Hematopoietic multipotent progenitor cell (in vitro differentiated cells): ENCODE measurements around the gene KLHL12. TPM values are rescaled to one million over a fixed set of nuclear protein-coding genes. Genes with fewer than 3 reads are reported as not detected.

Experiments used
- DNase-seq, 3 donors: peaks; one replicate each; pipeline ENCODE4 v3.0.0-alpha.2; 2011 to 2015; ENCODE audit warnings: low read depth in 2 of 3, low spot score in 2 of 3
- total RNA-seq: library from RNA; depleted of rRNA; stranded (reverse); fragments of >200 nt; gene quantifications from one replicate; pipeline ENCODE4 v1.2.3, GENCODE V29; 2012

Gene KLHL12
- total RNA-seq, 1 donor = 22.4 TPM

DNA sequence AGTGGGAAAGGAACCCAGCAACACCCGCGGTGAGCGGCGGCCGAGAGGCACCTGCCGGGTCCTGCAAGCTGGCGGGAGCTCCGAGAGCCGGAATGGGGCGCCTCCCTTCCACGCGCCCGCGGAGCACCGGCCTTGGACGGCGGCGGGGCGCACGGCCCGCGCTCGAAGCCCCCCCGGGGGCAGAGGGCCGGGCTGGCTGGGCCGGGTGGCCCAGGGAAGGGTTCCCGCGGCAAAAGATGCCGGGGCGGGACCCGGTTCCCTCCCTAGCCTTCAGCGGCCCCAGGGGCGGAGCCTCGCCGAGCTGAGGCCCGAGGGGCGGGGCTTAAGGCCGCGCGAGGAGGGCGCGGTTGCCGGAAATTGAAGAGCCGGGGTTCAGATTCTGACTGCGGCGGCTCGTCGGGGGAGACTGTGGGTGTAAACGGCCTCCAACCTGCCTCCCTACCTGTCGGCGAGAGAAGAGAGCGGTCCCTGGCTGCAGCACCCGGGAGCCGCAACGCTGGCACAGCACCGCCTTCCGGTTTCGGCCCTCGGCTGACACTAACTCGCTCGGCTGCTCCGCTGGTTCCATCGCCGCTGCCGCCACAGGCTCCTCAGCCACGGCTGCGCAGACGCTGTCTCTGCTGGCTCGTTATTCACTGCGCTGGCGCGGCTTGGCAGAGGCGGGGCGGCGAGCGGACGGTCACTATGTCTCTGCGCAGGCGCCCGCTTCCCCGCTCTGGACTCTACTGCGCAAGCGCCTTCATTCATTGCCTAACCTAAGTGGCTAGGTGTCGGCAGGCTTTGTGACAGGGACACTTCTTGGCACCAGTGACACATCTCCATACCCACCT is 38.3 kb downstream of the KLHL12 start, which contains the start of gene RABIF:
TSS of gene RABIF (minus strand) at position 619 of the 830 bp plus-strand sequence. CDS start at position 568, 51 bp downstream.
- DNase-seq = peak; percentile 88 to 97 (median 93)

GRCh38 chr1:202888221-202888530 is 38.9 kb downstream of the KLHL12 start:
- peak in 1 of 3 donors; percentile 47 for DNase-seq

DNA sequence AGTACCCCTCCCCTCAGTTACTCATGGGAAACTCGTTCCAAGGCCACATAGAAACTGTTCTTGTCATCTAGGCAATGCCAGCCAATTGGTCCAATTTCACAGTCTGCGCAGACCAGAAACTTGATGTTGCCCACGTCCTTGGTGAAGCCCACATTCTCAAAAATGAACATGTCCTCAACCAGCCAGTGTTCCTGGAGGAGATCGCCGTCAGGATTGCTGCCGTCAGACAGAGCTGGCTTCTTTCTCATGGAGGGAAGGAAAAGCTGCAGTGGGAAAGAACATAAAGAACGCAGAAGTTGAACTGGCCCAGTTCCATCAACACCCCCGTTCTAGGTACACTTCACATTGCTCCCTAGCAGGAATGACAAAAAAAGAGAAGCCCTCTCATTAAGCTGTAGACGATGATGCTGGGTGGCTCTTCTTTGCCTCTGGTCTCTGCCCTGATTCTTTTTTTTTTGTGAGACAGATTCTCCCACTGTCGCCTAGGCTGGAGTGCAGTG is 46.0 kb downstream of the KLHL12 start:
- no peak for DNase-seq

GRCh38 chr1:202880062-202880461 is 47.0 kb downstream of the KLHL12 start:
- no peak for DNase-seq

GRCh38 chr1:202879128-202879527 is 47.9 kb downstream of the KLHL12 start:
- DNase-seq = no peak

- DNase-seq = no peak
Measured at GRCh38 chr1:202873026-202873425, 54.0 kb downstream of the KLHL12 start.

DNA sequence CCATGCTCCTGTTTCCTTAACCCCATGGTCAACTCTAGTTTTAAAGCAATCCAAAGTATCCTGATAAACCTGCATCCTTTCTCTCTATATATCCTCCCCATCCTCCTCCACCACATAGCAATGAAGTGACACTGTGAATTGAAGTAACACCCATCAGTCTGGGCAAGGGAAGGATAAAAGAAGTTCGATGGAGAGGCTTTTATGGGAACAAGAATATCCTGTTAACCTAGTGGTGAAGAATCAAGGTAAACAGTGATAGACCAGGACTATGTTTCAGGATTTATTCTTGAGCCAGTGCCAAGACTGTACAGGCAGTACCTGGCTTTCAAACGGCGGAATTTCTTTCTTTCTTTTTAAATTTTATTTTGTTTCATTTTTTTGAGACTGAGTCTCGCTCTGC is 55.7 kb downstream of the KLHL12 start:
- no peak for DNase-seq

DNA sequence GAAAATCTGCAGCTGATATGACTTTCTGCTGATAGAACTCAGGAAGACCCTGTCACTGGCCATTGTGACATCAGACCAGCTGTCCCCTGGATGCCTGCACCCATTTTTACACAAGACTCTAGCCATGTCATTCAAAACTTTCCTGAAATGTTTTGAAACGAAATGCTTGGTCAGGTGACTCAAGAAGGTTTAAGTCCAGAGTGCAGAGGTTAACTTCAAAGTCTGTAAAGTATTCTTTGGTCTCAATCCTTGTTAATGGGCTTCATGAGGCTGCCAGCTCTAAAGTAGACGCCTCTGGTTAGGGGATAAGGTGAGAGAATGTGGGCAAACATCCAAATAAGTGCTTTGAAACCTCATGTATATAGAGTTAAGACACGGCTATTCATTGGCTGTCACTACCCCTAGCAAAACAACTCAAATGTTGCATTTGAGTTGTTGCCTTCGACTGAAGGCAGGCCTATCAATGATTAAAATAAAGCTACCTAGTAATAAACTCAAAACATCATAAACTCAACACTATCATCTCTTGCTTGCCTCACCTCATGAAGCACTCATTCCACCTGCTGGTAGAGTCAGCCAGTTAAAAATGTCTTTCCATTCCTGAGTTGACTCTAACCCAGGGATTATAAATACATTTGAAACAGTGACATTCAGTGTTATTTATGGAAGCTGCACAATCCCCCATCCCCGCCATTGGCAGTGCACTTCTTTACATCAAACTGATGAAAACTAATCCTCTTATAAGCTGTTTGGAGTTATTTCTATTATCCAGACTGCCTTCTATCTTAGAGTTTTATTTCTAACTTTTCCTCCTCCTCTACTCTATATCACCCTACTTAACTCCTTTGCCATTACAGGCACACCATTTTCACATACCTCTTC is 64.1 kb downstream of the KLHL12 start:
- no peak for DNase-seq

GRCh38 chr1:202861420-202862132 is 65.5 kb downstream of the KLHL12 start:
- peak in 2 of 3 donors; percentile 67 to 68 for DNase-seq

- DNase-seq = peak in 1 of 3 donors; percentile 52
Measured at GRCh38 chr1:202860744-202861419, 66.2 kb downstream of the KLHL12 start.

- no peak for DNase-seq
Measured at GRCh38 chr1:202858789-202859414, 68.1 kb downstream of the KLHL12 start.

DNA sequence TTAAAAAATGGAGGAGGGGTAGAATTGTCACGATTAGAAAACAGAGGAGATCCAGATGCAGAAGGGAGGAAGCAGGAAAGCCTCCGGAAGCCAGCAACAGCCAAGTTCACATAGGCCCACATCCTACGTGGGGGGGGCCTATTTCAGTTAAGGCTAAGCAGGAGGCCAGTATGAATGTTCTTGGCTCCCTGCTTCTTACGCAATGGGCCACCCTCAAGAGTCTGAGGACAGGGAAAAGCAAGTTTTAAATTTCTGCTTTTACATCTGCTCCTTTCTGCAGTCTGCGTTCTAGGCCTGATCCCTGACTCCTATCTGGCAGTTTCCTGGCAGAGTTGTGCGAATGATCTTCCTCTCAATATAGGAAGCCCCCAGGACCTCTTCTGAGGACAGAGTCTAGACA is 68.7 kb downstream of the KLHL12 start:
- peak in 1 of 3 donors; percentile 36 for DNase-seq

GRCh38 chr1:202857136-202857610 is 69.9 kb downstream of the KLHL12 start:
- DNase-seq = no peak

DNA sequence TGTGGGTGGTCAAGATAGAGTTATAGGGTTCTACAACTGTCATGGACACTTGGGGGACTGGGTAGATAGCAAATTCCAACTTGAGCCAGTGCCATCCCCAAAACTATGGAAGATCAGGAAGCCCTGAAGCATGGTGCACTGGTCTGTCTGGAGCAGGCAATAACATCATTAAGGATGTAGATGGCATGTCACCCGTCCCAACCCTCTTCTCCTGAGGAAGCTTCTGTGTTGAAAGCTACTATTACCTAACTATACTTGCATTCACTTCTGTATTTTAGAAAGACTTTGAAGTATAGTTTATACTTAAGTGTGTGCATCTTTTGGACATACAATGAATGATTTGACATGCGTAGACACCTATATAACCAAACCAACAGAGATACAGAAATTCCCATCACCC is 71.0 kb downstream of the KLHL12 start:
- DNase-seq = no peak

DNA sequence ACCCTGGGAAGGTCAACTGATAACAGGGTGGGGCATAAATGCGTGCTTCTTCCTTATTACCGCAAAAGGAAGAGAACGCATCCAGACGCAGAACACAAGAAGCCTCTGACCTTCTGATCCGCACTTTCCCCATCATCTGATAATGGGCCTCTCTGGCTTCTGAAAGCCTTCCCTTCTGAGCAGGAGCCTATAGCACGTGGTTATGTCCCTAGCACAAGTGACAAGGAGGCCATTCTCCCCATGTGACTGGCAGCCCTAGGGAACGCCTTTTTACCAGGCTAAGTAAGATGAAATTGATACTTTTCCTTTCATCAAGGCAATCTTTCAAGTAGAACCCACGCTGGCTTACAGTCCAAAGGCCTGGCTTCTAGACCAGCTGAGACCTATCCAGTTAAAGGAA is 72.2 kb downstream of the KLHL12 start:
- no peak for DNase-seq

GRCh38 chr1:202852163-202852904 is 74.7 kb downstream of the KLHL12 start:
- peak in 2 of 3 donors; percentile 78 to 87 for DNase-seq

DNA sequence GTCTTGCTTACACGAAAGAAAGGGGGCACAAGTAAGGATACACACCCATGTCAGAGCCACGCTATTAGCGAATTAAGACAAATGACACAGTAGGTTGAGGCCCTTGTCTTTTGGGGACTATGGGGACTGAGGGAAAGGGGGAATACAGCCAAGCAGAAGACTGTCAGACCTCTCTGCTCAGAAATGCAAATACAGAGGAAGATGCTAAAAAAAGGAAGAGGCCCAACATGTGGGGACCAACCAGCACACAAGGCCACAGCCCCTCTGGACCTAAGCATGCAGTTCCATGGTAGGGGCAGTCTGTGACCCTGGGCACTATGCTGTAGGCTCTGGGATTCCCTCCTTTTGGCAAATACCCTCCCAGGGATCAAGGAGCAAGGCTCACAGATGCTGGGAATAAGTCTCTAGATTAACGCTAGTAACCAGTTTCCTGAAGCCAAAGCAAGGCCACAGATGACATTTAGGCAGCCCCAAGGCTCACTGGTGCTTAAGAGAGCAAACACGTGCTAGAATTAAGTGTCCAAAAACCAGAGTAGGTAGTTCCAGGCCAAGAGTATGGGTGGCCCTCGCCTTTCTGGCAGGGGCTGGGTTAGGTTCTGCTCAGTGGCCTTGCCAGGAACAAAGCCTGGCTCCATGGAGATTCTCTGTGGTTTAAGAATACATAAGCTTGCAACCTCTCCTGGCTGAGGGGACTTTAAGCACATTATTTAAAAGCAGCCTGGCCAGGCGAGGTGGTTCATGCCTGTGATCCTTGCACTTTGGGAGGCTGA is 76.3 kb downstream of the KLHL12 start:
- no peak for DNase-seq

DNA sequence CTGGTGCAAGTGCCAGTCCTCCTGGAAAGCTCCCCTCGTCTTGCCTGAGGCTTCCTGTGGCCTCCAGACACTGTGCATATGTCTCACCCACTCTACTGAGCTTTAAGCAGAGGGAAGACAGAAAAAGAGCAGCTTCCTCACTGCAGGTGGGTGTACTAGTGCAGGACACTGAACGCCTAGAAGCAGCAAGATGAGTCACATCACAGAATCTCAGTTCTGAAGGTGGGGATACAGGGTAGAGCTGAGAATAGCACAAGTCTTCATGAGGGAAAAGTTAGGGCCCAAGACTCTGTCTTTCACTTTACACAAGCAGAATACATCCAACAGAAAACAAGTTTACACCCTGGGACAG is 78.9 kb downstream of the KLHL12 start:
- DNase-seq = no peak
